ENCODE data around the gene INTS11.

Gene INTS11

DNA sequence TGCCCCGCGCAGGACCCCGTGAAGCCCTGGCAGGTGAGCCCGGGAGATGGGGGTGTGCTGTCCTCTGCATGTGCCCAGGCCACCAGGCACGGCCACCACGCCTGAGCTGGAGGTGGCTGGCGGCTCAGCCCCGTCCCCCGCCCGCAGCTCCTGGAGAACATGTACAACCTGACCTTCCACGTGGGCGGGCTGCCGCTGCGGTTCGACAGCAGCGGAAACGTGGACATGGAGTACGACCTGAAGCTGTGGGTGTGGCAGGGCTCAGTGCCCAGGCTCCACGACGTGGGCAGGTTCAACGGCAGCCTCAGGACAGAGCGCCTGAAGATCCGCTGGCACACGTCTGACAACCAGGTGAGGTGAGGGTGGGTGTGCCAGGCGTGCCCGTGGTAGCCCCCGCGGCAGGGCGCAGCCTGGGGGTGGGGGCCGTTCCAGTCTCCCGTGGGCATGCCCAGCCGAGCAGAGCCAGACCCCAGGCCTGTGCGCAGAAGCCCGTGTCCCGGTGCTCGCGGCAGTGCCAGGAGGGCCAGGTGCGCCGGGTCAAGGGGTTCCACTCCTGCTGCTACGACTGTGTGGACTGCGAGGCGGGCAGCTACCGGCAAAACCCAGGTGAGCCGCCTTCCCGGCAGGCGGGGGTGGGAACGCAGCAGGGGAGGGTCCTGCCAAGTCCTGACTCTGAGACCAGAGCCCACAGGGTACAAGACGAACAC is 8.5 kb upstream of the INTS11 start:
- Histone ChIP-seq H3K27ac (ENCODE audit: low read length) (no peak overlapping the region), H3K9me3 (ENCODE audit: control insufficient read depth in 1 of 2, low read length in 2 of 2) (no peaks in the 10 kb centered on the region), H3K4me1 (ENCODE audit: control insufficient read depth in 1 of 2, insufficient read depth in 2 of 2, low read length in 2 of 2) (peaks cover 0 to 9% of the 10 kb centered on the region in 2 donors), H3K4me3 (ENCODE audit: low read depth in 1 of 2, low read length in 2 of 2) (no peak overlapping the region), H3K27me3 (ENCODE audit: low read depth, low read length) (no peaks in the 10 kb centered on the region), H3K36me3 (ENCODE audit: control insufficient read depth in 1 of 2, insufficient read depth in 2 of 2, low read length in 2 of 2) (peaks cover 0 to 31% of the 10 kb centered on the region in 2 donors)

GRCh38 chr1:1332031-1332755 is 7.7 kb upstream of the INTS11 start:
- Histone ChIP-seq H3K27ac (ENCODE audit: low read length) (no peak overlapping the region), H3K36me3 (ENCODE audit: control insufficient read depth in 1 of 2, insufficient read depth in 2 of 2, low read length in 2 of 2) (peaks cover 0 to 31% of the 10 kb centered on the region in 2 donors), H3K4me3 (ENCODE audit: low read depth in 1 of 2, low read length in 2 of 2) (no peak overlapping the region), H3K4me1 (ENCODE audit: control insufficient read depth in 1 of 2, insufficient read depth in 2 of 2, low read length in 2 of 2) (peaks cover 0 to 9% of the 10 kb centered on the region in 2 donors), H3K9me3 (ENCODE audit: control insufficient read depth in 1 of 2, low read length in 2 of 2) (no peaks in the 10 kb centered on the region), H3K27me3 (ENCODE audit: low read depth, low read length) (no peaks in the 10 kb centered on the region)

GRCh38 chr1:1331068-1331965 is 6.9 kb upstream of the INTS11 start, which contains the start of gene TAS1R3:
TSS of gene TAS1R3 (plus strand) at chr1:1331280. CDS start at chr1:1331346, 66 bp downstream.
- H3K4me3 ChIP-seq (ENCODE audit: low read depth in 1 of 2, low read length in 2 of 2), result no peak within 1 kb of the TSS
- peaks cover 0 to 13% of the 10 kb centered on the region in 2 donors for H3K4me1 ChIP-seq (ENCODE audit: control insufficient read depth in 1 of 2, insufficient read depth in 2 of 2, low read length in 2 of 2)
- no peak within 1 kb of the TSS for H3K27ac ChIP-seq (ENCODE audit: low read length)
- no peaks in the 10 kb centered on the region for H3K27me3 ChIP-seq (ENCODE audit: low read depth, low read length)
- peaks cover 0 to 31% of the 10 kb centered on the region in 2 donors for H3K36me3 ChIP-seq (ENCODE audit: control insufficient read depth in 1 of 2, insufficient read depth in 2 of 2, low read length in 2 of 2)
- H3K9me3 ChIP-seq (ENCODE audit: control insufficient read depth in 1 of 2, low read length in 2 of 2), result no peaks in the 10 kb centered on the region

- no peak overlapping the region for H3K4me3 ChIP-seq (ENCODE audit: low read depth in 1 of 2, low read length in 2 of 2)
- H3K9me3 ChIP-seq (ENCODE audit: control insufficient read depth in 1 of 2, low read length in 2 of 2), result no peaks in the 10 kb centered on the region
- no peaks in the 10 kb centered on the region for H3K27me3 ChIP-seq (ENCODE audit: low read depth, low read length)
- peaks cover 0 to 28% of the 10 kb centered on the region in 2 donors for H3K36me3 ChIP-seq (ENCODE audit: control insufficient read depth in 1 of 2, insufficient read depth in 2 of 2, low read length in 2 of 2)
- H3K4me1 ChIP-seq (ENCODE audit: control insufficient read depth in 1 of 2, insufficient read depth in 2 of 2, low read length in 2 of 2), result peaks cover 3 to 21% of the 10 kb centered on the region in 2 donors
- no peak overlapping the region for H3K27ac ChIP-seq (ENCODE audit: low read length)
These were observed 6.1 kb upstream of the INTS11 start for GRCh38 chr1:1330366-1331067.

- H3K27me3 ChIP-seq (ENCODE audit: low read depth, low read length), result no peaks in the 10 kb centered on the region
- no peak overlapping the region for H3K4me3 ChIP-seq (ENCODE audit: low read depth in 1 of 2, low read length in 2 of 2)
- H3K27ac ChIP-seq (ENCODE audit: low read length), result no peak overlapping the region
- peaks cover 0 to 25% of the 10 kb centered on the region in 2 donors for H3K36me3 ChIP-seq (ENCODE audit: control insufficient read depth in 1 of 2, insufficient read depth in 2 of 2, low read length in 2 of 2)
- H3K9me3 ChIP-seq (ENCODE audit: control insufficient read depth in 1 of 2, low read length in 2 of 2), result no peaks in the 10 kb centered on the region
- peaks cover 6 to 27% of the 10 kb centered on the region in 2 donors for H3K4me1 ChIP-seq (ENCODE audit: control insufficient read depth in 1 of 2, insufficient read depth in 2 of 2, low read length in 2 of 2)
These were observed 5.1 kb upstream of the INTS11 start for GRCh38 chr1:1329304-1330210.

GRCh38 chr1:1328254-1328653 is 3.8 kb upstream of the INTS11 start:
- peaks cover 0 to 25% of the 10 kb centered on the region in 2 donors for H3K36me3 ChIP-seq (ENCODE audit: control insufficient read depth in 1 of 2, insufficient read depth in 2 of 2, low read length in 2 of 2)
- H3K4me1 ChIP-seq (ENCODE audit: control insufficient read depth in 1 of 2, insufficient read depth in 2 of 2, low read length in 2 of 2), result peaks cover 6 to 32% of the 10 kb centered on the region in 2 donors
- H3K4me3 ChIP-seq (ENCODE audit: low read depth in 1 of 2, low read length in 2 of 2), result no peak overlapping the region

DNA sequence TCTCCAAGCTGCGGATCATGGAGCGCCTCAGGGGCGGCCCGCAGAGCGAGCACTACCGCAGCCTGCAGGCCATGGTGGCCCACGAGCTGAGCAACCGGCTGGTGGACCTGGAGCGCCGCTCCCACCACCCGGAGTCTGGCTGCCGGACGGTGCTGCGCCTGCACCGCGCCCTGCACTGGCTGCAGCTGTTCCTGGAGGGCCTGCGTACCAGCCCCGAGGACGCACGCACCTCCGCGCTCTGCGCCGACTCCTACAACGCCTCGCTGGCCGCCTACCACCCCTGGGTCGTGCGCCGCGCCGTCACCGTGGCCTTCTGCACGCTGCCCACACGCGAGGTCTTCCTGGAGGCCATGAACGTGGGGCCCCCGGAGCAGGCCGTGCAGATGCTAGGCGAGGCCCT is 2.8 kb upstream of the INTS11 start:
- H3K27me3 ChIP-seq (ENCODE audit: low read depth, low read length), result no peaks in the 10 kb centered on the region
- no peak overlapping the region for H3K27ac ChIP-seq (ENCODE audit: low read length)
- peaks cover 0 to 25% of the 10 kb centered on the region in 2 donors for H3K36me3 ChIP-seq (ENCODE audit: control insufficient read depth in 1 of 2, insufficient read depth in 2 of 2, low read length in 2 of 2)
- peaks cover 6 to 37% of the 10 kb centered on the region in 2 donors for H3K4me1 ChIP-seq (ENCODE audit: control insufficient read depth in 1 of 2, insufficient read depth in 2 of 2, low read length in 2 of 2)
- no peaks in the 10 kb centered on the region for H3K9me3 ChIP-seq (ENCODE audit: control insufficient read depth in 1 of 2, low read length in 2 of 2)
- H3K4me3 ChIP-seq (ENCODE audit: low read depth in 1 of 2, low read length in 2 of 2), result no peak overlapping the region

More at GRCh38 chr1:1328254-1328653, 3.8 kb upstream of the INTS11 start:
- Histone ChIP-seq H3K27me3 (ENCODE audit: low read depth, low read length) (no peaks in the 10 kb centered on the region), H3K9me3 (ENCODE audit: control insufficient read depth in 1 of 2, low read length in 2 of 2) (no peaks in the 10 kb centered on the region), H3K27ac (ENCODE audit: low read length) (no peak overlapping the region)

DNA sequence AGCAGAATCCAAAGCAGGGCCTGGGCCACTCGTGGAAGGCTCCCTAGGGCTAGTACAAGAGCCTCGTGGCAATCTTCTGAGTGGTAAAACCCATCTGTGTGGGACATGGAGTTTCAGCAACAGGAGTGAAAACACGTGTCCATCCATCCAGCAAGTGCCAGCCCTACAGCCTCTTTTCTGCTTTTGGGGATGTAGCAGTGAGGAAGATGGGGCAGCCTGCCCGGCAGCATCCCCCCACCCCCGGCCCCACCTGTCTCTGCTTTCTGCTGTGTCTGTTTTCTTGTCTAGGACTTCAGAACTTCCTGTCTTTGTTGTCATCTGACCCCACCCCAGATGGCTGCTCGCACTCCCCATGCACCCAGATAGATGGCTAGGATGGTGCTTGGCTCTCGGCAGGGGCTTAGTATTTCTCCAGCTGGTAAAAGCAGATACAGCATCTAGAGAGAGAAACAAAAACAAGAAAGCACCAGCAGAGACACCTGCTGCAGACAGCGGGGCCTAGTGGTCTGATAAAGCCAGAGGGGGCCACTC is 1.7 kb upstream of the INTS11 start:
- H3K4me3 ChIP-seq (ENCODE audit: low read depth in 1 of 2, low read length in 2 of 2), result peak overlapping the region; percentile 55 to 94
- H3K27me3 ChIP-seq (ENCODE audit: low read depth, low read length), result no peaks in the 10 kb centered on the region
- peaks cover 6 to 47% of the 10 kb centered on the region in 2 donors for H3K4me1 ChIP-seq (ENCODE audit: control insufficient read depth in 1 of 2, insufficient read depth in 2 of 2, low read length in 2 of 2)
- peaks cover 0 to 30% of the 10 kb centered on the region in 2 donors for H3K36me3 ChIP-seq (ENCODE audit: control insufficient read depth in 1 of 2, insufficient read depth in 2 of 2, low read length in 2 of 2)
- H3K27ac ChIP-seq (ENCODE audit: low read length), result no peak overlapping the region
- no peaks in the 10 kb centered on the region for H3K9me3 ChIP-seq (ENCODE audit: control insufficient read depth in 1 of 2, low read length in 2 of 2)

- Histone ChIP-seq H3K36me3 (ENCODE audit: control insufficient read depth in 1 of 2, insufficient read depth in 2 of 2, low read length in 2 of 2) (peaks cover 0 to 30% of the 10 kb centered on the region in 2 donors), H3K27ac (ENCODE audit: low read length) (peak overlapping the region; percentile 31), H3K4me1 (ENCODE audit: control insufficient read depth in 1 of 2, insufficient read depth in 2 of 2, low read length in 2 of 2) (peaks cover 6 to 45% of the 10 kb centered on the region in 2 donors), H3K27me3 (ENCODE audit: low read depth, low read length) (no peaks in the 10 kb centered on the region), H3K9me3 (ENCODE audit: control insufficient read depth in 1 of 2, low read length in 2 of 2) (no peaks in the 10 kb centered on the region), H3K4me3 (ENCODE audit: low read depth in 1 of 2, low read length in 2 of 2) (peak overlapping the region; percentile 55 to 94)
These were observed 1.0 kb upstream of the INTS11 start for GRCh38 chr1:1325288-1326074.
